Measurements from ENCODE around the gene CAMK2G.

- TF ChIP-seq, protein P1, sequence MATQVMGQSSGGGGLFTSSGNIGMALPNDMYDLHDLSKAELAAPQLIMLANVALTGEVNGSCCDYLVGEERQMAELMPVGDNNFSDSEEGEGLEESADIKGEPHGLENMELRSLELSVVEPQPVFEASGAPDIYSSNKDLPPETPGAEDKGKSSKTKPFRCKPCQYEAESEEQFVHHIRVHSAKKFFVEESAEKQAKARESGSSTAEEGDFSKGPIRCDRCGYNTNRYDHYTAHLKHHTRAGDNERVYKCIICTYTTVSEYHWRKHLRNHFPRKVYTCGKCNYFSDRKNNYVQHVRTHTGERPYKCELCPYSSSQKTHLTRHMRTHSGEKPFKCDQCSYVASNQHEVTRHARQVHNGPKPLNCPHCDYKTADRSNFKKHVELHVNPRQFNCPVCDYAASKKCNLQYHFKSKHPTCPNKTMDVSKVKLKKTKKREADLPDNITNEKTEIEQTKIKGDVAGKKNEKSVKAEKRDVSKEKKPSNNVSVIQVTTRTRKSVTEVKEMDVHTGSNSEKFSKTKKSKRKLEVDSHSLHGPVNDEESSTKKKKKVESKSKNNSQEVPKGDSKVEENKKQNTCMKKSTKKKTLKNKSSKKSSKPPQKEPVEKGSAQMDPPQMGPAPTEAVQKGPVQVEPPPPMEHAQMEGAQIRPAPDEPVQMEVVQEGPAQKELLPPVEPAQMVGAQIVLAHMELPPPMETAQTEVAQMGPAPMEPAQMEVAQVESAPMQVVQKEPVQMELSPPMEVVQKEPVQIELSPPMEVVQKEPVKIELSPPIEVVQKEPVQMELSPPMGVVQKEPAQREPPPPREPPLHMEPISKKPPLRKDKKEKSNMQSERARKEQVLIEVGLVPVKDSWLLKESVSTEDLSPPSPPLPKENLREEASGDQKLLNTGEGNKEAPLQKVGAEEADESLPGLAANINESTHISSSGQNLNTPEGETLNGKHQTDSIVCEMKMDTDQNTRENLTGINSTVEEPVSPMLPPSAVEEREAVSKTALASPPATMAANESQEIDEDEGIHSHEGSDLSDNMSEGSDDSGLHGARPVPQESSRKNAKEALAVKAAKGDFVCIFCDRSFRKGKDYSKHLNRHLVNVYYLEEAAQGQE (IDR thresholded peaks at IDR 0.05; ENCODE audit: insufficient read depth in 1 of 2, low read depth in 2 of 2, low read length in 2 of 2): no peak
- no peak for TF ChIP-seq POLR2AphosphoS5 (IDR thresholded peaks at IDR 0.05; ENCODE audit: low read depth, low read length)
Measured at GRCh38 chr10:73813333-73813732, 61.0 kb downstream of the CAMK2G start.
